GM18867 (cell line): ENCODE results near the gene ASCL5.

Source experiments
- ATAC-seq: cut with Tn5 transposase; IDR thresholded peaks from one replicate; pipeline ENCODE4 v1.9.1; 2021; ENCODE audit warnings: mild to moderate bottlenecking, moderate library complexity; ENCODE audit not compliant: unreplicated experiment

Gene ASCL5

DNA sequence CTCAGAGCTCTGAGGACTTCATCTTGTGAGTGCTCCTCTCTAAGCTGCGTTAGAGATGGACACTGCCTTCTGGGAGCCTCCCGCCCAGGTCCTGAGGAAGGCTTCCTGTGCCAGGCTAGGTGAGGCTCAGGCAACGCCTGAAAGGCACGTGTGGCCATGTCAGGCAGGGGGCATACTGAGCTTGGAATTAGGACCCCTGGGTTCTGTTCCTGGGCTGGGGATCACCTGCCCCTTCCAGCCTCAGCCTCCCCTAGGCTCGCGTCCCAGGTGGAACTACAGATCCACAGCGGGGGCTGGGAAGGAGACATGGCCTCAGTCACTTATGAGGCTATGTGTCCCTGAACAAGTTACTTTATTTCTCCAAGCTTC lies 10.0 kb upstream of the ASCL5 start:
- ATAC-seq, result no peak

DNA sequence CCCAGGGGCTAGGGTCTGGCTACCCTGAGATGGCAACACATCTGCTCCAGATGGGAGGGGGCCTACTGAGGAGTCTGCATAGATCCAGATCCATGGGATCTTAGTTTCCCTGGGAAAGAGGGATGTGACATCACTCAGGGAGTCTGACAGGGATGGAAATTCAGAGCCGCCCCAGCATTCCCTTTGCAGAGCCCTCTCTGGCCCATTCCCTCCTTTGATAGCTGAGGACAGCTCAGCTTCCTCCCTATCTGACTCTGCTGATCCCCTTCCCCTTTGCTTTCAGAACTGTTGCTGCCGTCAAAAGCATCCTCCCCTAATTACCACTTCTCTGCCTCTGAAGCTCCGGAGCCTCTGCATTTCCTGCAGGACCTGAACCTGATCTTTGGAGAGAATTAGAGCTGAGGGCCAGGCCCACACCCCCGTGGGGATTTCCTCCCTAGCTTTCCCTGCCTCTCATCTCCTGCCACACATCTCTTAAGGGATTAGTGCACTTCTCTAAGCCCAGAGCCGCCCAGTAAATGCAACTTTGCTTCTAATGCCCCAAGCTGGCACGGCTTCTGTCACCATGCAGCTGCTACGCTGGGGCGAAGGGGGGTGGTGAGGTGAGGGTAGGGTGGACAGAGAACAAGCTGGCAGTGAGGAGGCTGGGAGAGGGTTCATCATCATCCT lies 9.5 kb upstream of the ASCL5 start:
- ATAC-seq, result no peak

DNA sequence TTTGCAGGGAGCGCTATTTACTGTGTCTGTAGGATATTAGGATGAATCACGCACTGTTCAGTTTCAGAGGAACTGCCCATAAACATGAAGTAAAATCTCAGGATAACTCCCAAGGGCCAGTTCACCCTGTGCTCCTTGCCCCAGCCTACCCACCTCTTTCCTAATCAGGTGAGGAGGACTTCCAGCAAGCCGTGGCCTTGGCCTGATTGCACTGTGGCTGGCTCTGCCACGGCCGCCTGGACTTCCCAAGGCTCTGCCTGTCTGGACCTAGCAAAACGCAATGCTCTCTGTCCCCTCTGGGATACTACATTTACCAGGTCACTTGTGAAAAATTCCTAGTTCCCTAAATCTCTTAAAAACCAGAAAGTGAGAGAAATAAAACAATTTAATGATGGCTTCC lies 7.4 kb upstream of the ASCL5 start:
- ATAC-seq, result no peak

DNA sequence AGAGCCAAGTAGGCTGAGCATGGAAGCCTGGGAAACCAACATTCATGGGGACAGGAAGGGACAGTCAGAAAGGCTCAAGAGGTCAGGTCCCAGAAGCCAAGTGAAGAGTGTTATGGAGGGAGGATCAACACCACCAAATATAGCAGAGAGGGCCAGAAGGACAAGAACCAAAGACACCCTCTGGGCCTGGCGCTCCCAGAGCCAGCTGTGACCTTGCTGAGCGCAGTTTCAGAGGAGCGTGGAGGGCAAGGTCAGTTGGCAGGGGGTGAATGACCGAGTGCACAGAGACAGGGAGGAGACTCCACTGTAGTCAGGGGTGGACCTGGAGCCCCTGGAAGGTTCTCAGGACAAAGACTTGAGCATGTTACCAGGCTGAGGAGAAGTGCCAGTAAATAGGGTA lies 4.4 kb upstream of the ASCL5 start:
- ATAC-seq, result no peak

DNA sequence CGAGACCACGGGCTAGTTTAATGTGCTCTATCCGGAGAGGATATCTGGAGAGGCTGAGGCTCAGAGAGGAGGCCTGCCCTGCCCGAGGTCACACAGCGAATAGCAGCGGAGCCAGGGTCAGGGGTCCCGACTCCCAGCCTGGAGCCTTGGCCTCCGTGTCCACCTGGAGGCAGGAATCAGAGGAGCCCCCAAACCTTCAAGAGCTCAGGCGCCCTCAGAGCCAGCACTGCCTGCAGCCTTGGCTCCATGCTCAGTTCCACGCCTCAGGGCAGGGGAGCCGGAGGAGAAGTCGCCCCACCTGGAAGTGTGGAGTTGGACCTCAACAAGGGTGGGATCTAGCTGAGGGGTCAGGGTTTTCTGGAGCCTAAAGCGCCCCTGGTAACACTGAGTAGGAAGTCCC lies 2.0 kb upstream of the ASCL5 start:
- no peak for ATAC-seq

DNA sequence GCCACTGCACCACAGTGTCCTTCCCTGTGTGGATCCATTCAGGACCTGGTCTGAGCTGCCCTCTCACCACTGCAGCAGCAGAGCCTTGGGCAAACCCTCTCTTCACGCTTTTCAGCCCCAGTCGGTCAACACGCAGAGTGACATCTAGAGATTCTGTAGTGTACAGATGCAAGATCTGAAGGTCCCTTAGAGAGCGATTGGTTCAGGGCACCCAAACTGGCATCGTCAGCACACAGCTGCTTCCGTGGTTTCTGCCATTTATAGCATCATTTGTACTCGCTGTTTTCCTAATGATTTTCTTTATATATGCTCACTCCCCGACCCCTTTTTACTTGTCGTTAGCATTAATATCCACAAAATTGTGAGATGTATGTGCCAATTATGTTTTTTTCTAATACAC lies 1.5 kb upstream of the ASCL5 start:
- ATAC-seq, result no peak

DNA sequence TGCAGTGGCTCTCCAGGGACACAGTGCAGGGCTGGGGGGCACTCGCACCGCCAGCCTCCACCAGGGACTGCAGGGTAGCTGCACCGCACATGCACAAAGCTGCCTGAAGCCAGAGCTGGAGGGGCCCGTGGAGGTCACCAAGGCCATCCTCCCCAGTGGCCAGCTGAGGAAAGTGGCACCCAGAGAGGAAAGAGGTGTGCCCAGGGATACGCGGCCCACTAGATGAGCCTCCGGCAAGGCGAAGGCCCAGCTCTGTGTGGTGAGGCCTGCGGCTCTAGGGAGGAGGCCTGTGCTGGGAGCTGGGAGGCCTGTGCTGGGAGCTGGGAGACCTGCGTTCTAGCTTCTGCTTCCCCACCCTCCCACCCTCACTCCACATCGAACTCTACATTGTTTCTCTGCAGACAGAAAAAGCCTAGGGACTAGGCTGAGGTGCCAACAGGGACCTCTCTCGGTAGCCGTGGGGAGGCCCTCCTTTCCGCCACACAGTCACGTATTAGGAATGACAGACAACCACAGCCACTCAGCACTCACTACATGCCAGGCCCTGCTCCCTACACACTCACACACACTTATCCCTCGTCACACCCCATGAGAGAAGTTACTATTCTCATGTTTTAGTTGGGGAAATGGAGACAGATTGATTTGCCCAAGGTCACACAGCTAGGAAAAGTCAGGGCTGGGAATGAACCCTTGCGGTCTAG lies 921 bp upstream of the ASCL5 start:
- ATAC-seq, result no peak

DNA sequence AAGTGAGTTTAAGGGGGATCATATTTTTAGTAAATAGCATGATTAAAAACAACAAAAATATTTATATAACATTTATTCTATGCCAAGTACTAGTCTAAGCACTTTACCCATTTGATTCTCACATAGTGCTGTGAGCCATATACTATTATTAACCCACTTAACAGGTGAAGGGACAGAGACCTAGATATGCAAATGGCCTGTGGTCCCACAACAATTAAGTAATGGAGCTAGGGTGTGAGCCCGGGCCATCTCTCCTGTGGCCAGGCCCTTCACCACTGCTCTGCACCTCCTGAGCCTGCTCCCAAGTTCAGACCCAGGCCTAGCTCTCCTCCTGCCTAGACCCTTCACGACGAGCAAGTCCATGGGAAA lies 537 bp downstream of the ASCL5 start:
- ATAC-seq, result no peak

DNA sequence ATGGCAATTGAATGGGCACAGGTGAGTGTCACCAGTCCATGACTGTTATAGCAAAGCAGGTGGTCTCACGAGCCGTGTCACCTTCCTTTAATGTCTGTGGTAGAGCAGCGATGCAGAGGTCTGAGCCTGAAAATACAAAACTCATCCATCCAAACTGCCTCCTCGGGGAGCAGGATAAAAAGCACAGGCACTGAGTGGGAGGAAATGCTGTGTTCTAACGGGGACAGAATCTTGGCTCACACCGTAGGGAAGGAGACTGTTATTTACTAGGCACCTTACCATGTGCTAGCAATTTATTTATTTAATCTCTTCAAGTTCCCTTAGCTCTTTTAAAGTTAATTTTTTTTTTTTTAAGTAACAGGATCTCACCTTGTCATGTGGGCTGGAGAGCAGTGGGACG lies 1.2 kb downstream of the ASCL5 start:
- no peak for ATAC-seq

DNA sequence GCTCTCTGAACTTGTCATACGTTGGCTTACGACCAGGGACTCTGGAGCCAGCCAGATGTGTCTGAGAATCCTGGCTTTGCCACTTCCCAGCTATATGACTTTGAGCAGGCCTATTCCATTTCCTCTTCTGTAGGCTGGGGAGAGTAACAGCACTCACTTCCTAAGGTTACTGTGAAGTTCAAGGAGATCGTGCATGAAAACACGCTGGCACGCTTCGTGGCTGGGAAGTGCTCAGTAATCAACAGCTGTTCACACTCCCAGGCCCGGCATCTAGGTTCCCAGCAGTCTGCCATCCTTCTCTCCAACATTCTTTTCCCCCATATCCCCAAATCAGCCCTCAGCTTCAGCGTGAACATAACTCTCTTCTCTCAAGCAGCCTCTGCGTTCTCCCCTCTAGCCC lies 2.0 kb downstream of the ASCL5 start:
- ATAC-seq, result no peak

DNA sequence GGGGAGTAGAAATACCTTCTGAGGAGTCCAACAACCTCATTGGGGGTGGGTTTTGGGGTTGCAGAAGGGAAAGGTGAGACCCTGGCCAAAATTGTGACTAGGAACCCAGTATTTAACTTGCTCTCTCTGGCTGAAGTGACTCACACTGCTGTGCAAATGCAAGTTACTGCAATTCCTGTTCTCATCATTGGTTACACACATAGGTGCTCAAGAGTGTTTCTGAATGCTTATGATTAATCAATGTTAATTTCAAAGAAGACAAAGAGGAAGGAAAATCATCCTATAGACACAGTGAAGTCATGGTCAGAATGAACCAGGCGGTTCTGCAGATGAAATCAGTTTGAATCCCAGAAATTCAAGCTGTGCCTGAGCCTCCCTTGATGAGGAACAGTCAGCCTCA lies 3.1 kb downstream of the ASCL5 start:
- ATAC-seq, result no peak

DNA sequence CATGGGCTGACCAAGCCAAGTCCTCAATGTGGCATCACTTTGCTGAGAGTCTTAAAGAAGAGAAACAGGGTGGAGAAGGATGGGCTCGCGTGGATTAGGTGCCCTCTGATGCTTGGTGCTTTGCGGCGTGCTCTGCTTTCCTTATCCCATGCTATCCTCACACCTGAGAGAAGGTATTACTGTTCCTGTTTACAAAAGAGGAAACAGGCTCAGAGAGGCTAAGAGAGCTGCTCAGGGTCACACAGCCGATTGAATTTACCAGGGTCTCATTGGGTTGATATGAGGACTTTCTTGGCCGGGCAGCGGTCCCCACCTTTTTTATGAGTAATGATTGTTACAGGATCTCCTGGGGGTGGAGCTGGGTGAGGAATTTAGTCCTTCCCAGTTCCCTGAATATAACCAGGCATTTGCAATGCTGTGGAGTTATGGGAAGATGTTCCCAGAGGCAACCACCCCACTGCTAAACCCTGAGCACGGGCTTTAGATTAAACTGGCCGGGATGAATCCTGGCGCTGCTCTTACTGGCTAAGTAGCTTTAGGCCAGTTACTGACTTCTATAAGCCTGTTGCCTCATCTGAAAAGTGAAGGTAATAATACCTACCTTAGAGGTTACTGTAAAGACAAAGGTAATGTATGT lies 4.5 kb downstream of the ASCL5 start:
- no peak for ATAC-seq

DNA sequence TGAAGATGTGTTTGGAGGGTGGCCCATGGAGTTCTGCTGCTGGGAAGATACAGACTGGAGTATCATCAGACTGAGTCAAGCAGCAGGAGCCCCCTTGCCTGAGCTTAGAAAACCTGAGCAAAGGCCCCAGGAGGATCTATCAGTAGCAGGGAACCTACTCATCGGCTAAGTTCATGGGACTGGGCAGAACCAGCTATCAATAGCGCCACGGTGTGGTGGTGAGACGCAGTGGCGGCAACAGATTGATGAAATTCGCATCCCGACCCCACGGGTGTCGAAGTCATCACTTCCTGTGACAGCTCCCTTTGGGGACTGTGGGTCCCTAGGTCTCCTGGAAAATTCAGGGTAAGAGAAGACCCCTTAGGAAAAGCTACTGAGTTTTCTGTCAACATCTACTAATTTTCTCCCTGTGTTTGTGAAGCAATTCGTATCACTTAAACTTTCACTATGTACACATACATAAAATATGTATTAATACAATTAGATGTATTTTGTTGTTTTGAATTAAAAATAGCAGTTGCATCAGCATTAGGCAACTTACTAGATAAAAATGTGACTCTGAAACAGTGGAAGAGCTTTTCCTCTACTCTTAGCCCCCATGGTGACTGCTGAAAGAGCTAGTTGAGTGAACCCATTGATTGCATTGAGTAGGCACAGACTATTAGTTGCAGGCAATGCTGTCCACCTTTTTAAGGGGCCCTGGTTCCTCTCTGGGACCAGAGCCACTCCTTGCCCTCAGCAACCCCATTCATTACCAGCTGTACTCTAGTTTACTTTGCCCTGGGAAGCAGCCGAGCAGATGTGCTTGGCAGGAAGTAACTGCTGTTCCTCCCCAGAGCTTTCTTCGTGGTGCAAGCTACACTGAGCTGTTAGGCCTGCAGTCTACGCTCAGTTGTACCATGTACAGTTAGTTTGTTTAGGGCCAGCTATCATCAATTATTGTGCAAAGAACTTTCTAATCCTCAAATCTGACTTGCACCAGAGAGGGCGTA lies 7.5 kb downstream of the ASCL5 start:
- no peak for ATAC-seq

DNA sequence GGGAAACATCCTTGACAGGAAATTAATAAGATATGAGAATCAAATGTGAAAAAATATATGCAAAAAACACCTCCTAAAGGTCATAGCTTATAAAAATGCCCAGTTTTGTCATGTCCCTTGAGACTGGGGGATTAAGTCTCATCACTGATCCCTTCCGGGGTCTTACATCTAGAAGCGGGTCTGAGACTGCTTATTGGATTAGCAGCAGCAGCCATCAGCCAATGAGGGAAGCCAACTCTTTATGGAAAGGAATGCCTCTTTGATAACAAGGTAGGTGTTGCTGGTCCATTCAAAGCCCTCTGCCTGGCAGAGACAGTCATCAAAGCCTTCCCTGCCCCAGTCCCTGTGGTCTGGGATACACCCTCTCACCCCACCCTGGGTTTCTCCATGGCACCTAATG lies 10.9 kb downstream of the ASCL5 start:
- ATAC-seq, result no peak

DNA sequence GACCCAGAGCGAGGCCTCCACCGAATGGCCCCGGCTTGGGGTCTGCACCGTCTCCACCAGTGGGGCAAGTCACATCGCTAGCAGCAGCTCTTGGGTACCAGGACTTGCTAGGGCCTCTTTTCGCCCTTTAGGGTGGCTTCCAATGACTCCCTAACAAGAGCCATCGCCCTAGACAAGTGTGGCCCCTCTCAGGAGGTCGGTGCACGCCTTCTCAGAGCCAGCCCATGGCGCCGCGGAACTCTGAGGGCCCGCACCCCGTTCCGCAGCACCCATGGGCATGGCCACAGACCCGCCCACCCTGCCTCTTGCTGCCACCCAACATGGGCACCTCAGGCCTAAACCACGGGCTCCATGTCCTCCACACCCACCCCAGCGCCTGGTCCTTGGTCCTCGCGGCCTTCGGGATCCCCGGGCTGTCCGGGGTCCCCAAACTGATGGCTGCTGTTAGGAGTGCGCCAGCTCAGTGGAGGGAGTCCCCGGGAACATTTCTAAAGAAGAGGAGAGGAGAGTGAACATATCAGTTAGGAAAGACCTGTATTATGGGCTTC lies 11.5 kb downstream of the ASCL5 start:
- ATAC-seq, result no peak

DNA sequence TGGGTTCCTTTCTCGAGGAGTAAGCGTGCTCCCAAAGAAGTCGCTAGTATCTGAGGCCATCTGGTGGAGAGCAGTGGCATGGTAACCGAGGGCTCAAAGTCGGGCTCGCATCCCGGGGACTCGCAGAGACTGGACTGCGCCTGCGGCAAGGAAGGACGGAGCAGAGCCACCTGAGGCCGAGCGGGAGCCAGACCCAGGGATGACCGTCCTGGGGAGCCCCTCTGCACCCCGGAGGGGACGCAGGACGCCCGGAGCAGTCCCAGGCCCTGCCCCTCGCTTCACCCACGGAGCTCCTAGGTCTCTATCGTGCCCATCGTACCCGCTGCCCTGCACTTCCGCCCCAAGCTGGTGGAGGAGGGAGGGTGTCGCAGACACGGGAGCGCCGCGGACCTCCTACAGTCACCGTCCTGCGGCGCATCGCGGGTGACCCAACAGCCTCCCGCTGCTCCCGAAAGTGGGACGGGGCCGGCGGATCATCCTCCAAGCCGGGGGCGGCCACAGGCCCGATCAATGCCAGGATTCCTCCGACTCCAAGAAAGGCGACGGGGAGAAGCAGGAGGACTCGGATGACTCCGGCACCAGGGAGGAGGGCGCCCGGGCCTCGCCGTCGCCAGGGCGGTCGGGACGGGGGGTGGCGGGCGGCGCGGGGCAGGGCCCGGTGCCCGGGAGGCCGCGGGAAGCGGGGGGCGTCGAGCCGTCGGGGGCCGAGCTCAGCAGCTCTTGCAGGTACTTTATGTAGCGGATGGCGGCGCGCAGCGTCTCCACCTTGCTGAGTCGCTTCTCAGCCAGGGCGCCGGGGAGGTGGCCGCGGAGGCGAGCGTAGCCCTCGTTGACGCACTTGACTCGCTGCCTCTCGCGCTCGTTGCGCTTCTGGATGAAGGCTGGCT lies 12.5 kb downstream of the ASCL5 start:
- ATAC-seq, result peak; percentile 76

DNA sequence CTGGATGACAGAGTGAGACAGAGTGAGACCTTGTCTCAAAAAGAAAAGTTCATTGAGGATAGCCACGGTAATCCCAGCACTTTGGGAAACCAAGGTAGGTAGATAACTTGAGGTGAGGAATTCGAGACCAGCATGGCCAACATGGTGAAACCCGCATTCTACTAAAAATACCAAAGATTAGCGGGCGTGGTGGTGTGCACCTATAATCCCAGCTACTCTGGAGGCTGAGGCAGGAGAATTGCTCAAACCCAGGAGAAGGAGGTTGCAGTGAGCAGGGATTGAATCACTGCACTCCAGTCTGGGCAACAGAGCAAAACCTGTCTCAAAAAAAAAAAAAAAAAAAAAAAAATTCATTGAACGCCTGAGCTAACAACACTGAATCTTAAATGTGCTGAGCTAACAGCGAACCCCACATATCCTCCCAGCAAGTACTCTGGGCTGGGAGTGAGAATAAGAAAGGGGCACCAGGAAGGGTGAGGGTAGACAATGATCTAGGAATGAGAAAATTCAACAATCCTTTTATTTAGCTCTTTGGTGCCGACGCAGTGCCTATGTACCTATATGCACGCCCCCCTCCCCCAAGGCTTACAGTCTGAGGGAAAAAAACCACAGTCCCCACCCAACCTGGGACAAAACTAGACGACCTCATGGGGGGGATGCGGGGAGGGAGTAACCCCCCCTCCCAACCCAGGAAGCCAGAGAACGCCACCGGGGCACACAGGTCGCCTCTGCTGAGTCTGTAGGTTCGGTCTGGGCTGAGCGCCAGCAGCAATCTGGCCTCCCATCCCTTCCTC lies 13.3 kb downstream of the ASCL5 start:
- ATAC-seq, result no peak

DNA sequence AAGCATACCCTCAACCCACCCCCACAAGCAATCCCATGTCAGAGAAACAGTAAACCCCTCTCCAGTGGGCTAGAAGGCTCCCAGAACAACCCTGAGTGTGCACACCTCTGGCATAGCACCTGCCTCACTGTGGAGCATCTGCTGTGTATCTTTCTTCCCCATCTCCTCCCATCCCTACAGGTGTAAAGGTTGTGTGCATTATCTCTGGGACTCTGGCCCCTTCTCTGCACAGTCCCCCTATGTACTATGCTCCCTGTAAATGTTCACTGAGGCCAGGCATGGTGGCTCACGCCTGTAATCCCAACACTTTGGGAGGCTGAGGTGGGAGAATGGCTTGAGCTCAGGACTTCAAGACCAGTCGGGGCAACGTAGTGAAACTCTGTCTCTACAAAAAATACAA lies 14.1 kb downstream of the ASCL5 start:
- ATAC-seq, result no peak

DNA sequence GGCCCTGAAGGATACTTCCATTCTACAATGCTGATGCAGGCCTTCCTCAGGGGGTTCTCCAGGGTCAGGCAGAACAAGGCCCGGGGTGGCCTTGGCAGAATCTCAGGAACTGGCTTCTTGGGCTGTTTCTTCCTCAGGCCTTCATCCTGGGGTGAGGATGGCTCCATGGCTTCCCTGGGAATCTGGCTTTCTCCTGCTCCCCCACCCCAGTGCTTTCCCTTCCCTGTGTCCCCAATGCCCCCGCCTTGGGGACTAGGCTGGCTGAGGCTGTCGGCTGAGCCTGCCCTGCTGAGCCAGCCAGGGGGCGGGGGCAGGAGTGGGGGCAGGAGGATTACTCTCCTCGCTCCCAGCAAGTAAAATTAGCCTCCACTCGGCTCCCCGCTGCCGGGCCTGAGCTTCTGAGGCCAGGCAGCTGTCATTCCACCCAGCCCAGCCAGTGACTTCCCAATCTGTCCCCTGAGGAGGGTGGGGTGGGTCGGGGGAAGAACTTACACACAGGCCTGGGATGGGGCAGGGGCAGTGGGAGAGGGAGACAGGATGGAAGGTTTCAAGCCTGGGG lies 14.7 kb downstream of the ASCL5 start, which contains the start of gene CACNA1S:
Gene CACNA1S, minus strand, starts transcription at position 254 of the 559 bp plus-strand sequence. Its CDS starts 87 bp downstream, at position 167.
- no peak for ATAC-seq
